GM19240 (cell line): ENCODE results near the gene OPRM1.

Experiments
- DNase-seq: peaks from one replicate; pipeline ENCODE4 v3.0.0; 2011; ENCODE audit warnings: low spot score; ENCODE audit not compliant: insufficient read length

Gene OPRM1

GRCh38 chr6:154276810-154277628 is 238.0 kb downstream of the OPRM1 start:
- no peak for DNase-seq

DNA sequence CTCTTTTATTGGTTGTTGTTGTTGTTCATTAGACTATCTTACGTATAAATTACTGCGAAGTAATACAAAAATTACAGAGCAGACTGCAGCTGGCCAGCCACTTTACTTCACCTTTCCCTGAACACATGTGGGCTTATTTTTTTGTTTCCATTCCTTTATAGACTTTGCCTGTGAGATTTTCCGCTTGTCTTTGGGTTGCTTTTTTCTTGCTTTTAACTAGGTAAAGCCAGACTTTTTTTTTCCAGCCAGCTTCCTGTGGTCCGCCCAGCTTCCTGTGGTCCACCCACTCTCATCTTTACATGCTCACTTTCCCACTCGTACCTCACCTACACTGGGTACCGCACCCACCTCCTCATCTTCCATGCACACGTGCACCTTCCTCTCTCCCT is 238.6 kb downstream of the OPRM1 start:
- DNase-seq, result no peak

- DNase-seq, result no peak
Measured at GRCh38 chr6:154280521-154280920, 241.5 kb downstream of the OPRM1 start.

GRCh38 chr6:154284313-154284853 is 245.3 kb downstream of the OPRM1 start:
- no peak for DNase-seq

- DNase-seq, result no peak
Measured at GRCh38 chr6:154285826-154286225, 246.8 kb downstream of the OPRM1 start.

DNA sequence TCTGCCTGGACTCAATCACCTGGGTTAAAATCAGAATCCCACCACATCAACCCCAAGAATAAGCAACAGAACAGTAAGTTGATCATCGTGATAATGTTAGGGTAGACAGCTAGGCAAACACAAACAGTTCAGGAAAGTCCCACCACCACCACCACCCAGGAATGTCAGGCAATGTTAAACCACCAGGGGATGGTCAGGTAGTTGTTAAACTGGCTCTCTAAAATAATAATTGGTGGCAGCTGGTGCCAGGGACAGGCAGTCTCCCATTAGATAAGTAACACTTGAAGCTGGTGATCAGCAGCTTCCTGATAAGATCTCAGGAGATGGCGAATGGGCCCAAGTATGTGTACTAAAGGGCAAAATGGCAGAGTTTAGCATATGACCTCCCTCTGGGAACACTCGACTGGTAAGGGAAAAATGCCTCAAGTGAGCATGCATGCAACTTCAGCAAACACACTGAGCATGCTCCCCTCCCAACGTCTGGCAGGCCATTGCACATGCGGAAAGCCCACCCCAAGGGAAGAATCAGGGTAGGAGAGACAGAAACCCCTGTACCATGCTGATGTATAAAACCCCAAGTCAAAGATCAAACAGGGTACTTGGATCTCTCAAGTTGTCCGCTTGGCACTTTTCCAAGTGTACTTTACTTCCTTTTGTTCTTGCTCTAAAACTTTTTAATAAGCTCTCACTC is 250.9 kb downstream of the OPRM1 start:
- DNase-seq, result no peak

DNA sequence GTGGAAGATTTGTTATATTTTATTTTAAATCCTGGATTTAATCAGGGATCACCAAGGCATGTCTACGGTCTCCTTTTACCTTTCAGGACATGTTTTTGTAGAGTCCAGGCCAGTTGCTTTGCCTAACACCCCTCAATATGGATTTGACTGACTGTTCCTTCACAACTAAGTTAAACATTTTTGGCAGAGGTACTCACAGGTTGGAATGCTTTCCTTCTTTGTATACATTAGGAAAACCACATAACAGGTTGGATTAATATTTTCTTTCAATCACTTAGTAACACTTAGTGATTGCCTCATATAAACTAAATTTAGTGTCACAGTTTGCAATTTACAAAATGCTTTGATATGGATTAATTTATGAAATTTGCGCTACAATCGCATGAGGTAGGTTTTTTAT is 253.0 kb downstream of the OPRM1 start:
- DNase-seq, result no peak

- DNase-seq, result no peak
Measured at GRCh38 chr6:154292855-154293519, 253.9 kb downstream of the OPRM1 start.

- no peak for DNase-seq
Measured at GRCh38 chr6:154295733-154296132, 256.7 kb downstream of the OPRM1 start.
